IMR-90 (cell line): ENCODE measurements around the gene PIK3CB. TPM values are rescaled to one million over a fixed set of nuclear protein-coding genes. Genes with fewer than 3 reads are reported as not detected.

ENCODE experiments used
- ATAC-seq: fragments of 200-7000 bp; cut with Tn5 transposase; 2 replicates; pipeline ENCODE4 v1.9.1; 2020; ENCODE audit warnings: low read depth, mild to moderate bottlenecking, moderate library complexity
- BruUV-seq: library from RNA; stranded (reverse); fragments of 400-500 nt; replicated peaks from 2 replicates; lab custom pipeline; 2021; lab: Mats Ljungman, UMichigan
- CTCF ChIA-PET: fragments of 300-600 bp; formaldehyde crosslinking; extraction: SDS; loops from one replicate; lab custom pipeline; 2021; ENCODE audit warnings: antibody characterized with exemption; lab: Yijun Ruan, JAX
- POLR2A ChIA-PET: fragments of 300-600 bp; sonication (Branson Sonifier 250); formaldehyde crosslinking; loops from one replicate; lab custom pipeline; 2022; ENCODE audit warnings: antibody characterized with exemption; ENCODE audit not compliant: unreplicated experiment; lab: Charles Lee
- DNase-seq: peaks from one replicate; pipeline ENCODE4 v3.0.0; 2013
- H2AFZ ChIP-seq: replicated peaks from 2 replicates; pipeline ENCODE3; 2013; ENCODE audit warnings: low read length, mild to moderate bottlenecking; ENCODE audit not compliant: poor library complexity
- H2AK5ac ChIP-seq: 2 replicates; pipeline ENCODE4 v1.6.1; 2013; ENCODE audit warnings: low read depth, low read length, inconsistent platforms
- H2AK9ac ChIP-seq: replicated peaks from 2 replicates; pipeline ENCODE3; 2013; ENCODE audit warnings: mild to moderate bottlenecking, low read depth, low read length, moderate library complexity; ENCODE audit not compliant: poor library complexity
- H2BK120ac ChIP-seq: 2 replicates; pipeline ENCODE4 v1.6.1; 2013; ENCODE audit warnings: low read depth, low read length, inconsistent platforms
- H2BK15ac ChIP-seq: 3 replicates; pipeline ENCODE4 v1.6.1; 2013; ENCODE audit warnings: low read depth, low read length, inconsistent platforms
- H2BK20ac ChIP-seq: 2 replicates; pipeline ENCODE4 v1.6.1; 2013; ENCODE audit warnings: low read depth, mild to moderate bottlenecking, inconsistent platforms, low read length, moderate library complexity
- H2BK5ac ChIP-seq: 2 replicates; pipeline ENCODE4 v1.6.1; 2013; ENCODE audit warnings: mild to moderate bottlenecking, low read depth, low read length, inconsistent platforms; ENCODE audit not compliant: poor library complexity, severe bottlenecking
- H3K14ac ChIP-seq: replicated peaks from 2 replicates; pipeline ENCODE4 v1.6.1; 2013; ENCODE audit warnings: low read depth, low read length, inconsistent platforms
- H3K18ac ChIP-seq: 2 replicates; pipeline ENCODE4 v1.6.1; 2013; ENCODE audit warnings: low read depth, low read length, control low read depth
- H3K23ac ChIP-seq: 2 replicates; pipeline ENCODE4 v1.6.1; 2013; ENCODE audit warnings: low read depth, low read length, inconsistent platforms
- H3K27ac ChIP-seq: 2 replicates; pipeline ENCODE4 v1.5.1; 2013; ENCODE audit warnings: mild to moderate bottlenecking, control low read depth, low read length; ENCODE audit not compliant: insufficient read depth
- H3K27me3 ChIP-seq: 2 replicates; pipeline ENCODE4 v1.6.1; 2013; ENCODE audit warnings: low read length; ENCODE audit not compliant: control insufficient read depth, insufficient read depth
- H3K36me3 ChIP-seq: 2 replicates; pipeline ENCODE4 v1.6.1; 2013; ENCODE audit warnings: low read length, mixed read lengths; ENCODE audit not compliant: control insufficient read depth, insufficient read depth
- H3K4ac ChIP-seq: 2 replicates; pipeline ENCODE4 v1.6.1; 2013; ENCODE audit warnings: low read depth, low read length, inconsistent platforms
- H3K4me1 ChIP-seq: 2 replicates; pipeline ENCODE4 v1.6.1; 2013; ENCODE audit warnings: low read length, mixed read lengths; ENCODE audit not compliant: control insufficient read depth, insufficient read depth
- H3K4me2 ChIP-seq: 2 replicates; pipeline ENCODE4 v1.6.1; 2013; ENCODE audit warnings: low read depth, mild to moderate bottlenecking, control low read depth, low read length, moderate library complexity
- H3K4me3 ChIP-seq: 2 replicates; pipeline ENCODE4 v1.5.1; 2013; ENCODE audit warnings: low read depth, mild to moderate bottlenecking, control low read depth, low read length, moderate library complexity; ENCODE audit not compliant: insufficient read depth
- H3K56ac ChIP-seq: 2 replicates; pipeline ENCODE4 v1.6.1; 2013; ENCODE audit warnings: low read length, inconsistent platforms; ENCODE audit not compliant: insufficient read depth; ENCODE audit errors: extremely low read depth
- H3K79me1 ChIP-seq, 2 experiments: 2 replicates each; pipeline ENCODE4 v1.6.1; 2013; ENCODE audit warnings: low read length in 2 of 2, inconsistent platforms in 1 of 2, low read depth in 1 of 2
- H3K9ac ChIP-seq: 2 replicates; pipeline ENCODE4 v1.6.1; 2013; ENCODE audit warnings: low read depth, low read length, control low read depth
- H3K9me1 ChIP-seq: 2 replicates; pipeline ENCODE4 v1.6.1; 2013; ENCODE audit warnings: low read length, inconsistent platforms; ENCODE audit not compliant: insufficient read depth
- H3K9me3 ChIP-seq: 2 replicates; pipeline ENCODE4 v1.6.1; 2013; ENCODE audit warnings: low read length; ENCODE audit not compliant: control insufficient read depth, insufficient read depth
- H4K20me1 ChIP-seq: 2 replicates; pipeline ENCODE4 v1.6.1; 2013; ENCODE audit warnings: low read length, inconsistent platforms; ENCODE audit not compliant: insufficient read depth
- H4K5ac ChIP-seq: 2 replicates; pipeline ENCODE4 v1.6.1; 2013; ENCODE audit warnings: mild to moderate bottlenecking, low read depth, low read length, control low read depth
- H4K8ac ChIP-seq, 2 experiments: 2 replicates each; pipeline ENCODE4 v1.6.1; 2013; ENCODE audit warnings: low read depth in 2 of 2, low read length in 2 of 2, control low read depth in 1 of 2, inconsistent platforms in 1 of 2
- H4K91ac ChIP-seq: 2 replicates; pipeline ENCODE4 v1.6.1; 2013; ENCODE audit warnings: low read depth, low read length, inconsistent platforms; ENCODE audit not compliant: insufficient read depth
- CEBPB ChIP-seq: IDR thresholded peaks from 2 replicates; pipeline ENCODE4 v1.6.1; 2012; ENCODE audit warnings: low read depth, low read length, improper control_type of control experiment
- FOS ChIP-seq: fragments of 150-350 bp; IDR thresholded peaks from 2 replicates; pipeline ENCODE4 v1.6.1; 2016; ENCODE audit warnings: low read depth, low read length
- MAFK ChIP-seq: IDR thresholded peaks from 2 replicates; pipeline ENCODE4 v1.6.1; 2012; ENCODE audit warnings: low read depth, low read length, improper control_type of control experiment
- MXI1 ChIP-seq: IDR thresholded peaks from 2 replicates; pipeline ENCODE4 v1.6.1; 2012; ENCODE audit warnings: low read depth, mild to moderate bottlenecking, low read length, moderate library complexity, borderline replicate concordance
- RFX5 ChIP-seq: IDR thresholded peaks from 2 replicates; pipeline ENCODE4 v1.8.0; 2012; ENCODE audit warnings: low read depth, mild to moderate bottlenecking, low read length, moderate library complexity
- SMC3 ChIP-seq: fragments of 150-350 bp; IDR thresholded peaks from 2 replicates; pipeline ENCODE4 v1.6.1; 2016; ENCODE audit warnings: low read depth, mild to moderate bottlenecking, antibody characterized with exemption, low read length, moderate library complexity
- WGBS, 2 experiments: methylation state at CpG; one replicate each; pipeline versions ENCODE4 v1.1.5 to v1.1.7; 2013; ENCODE audit warnings: missing lambda C conversion rate in 2 of 2; ENCODE audit not compliant: insufficient read length in 1 of 2; ENCODE audit errors: extremely low coverage in 2 of 2; 5-methylcytosine and 5-hydroxymethylcytosine counted together
- dilution Hi-C: fragments of 300-500 bp; cut with HindIII; formaldehyde crosslinking; loops from one replicate; pipeline ENCODE4 v1.14.3; 2018; ENCODE audit warnings: low sequenced_read_pairs; ENCODE audit not compliant: unreplicated experiment
- in situ Hi-C: fragments of 300-500 bp; cut with MboI; formaldehyde crosslinking; loops from 3 replicates; pipeline ENCODE4 v1.14.3; 2019; ENCODE audit warnings: low sequenced_read_pairs, inconsistent platforms, mixed read lengths
- intact Hi-C: fragments of 100-400 bp; cut with micrococcal nuclease; formaldehyde crosslinking; loops from 2 replicates; pipeline ENCODE4 v1.10.0; 2022
- polyA plus RNA-seq, 3 experiments: library from polyadenylated mRNA; depleted of rRNA; stranded (reverse); fragments of >200 nt; gene quantifications; 2 replicates each; pipeline ENCODE4 v1.2.3, GENCODE V29; 2012; ENCODE audit warnings: low replicate concordance in 1 of 3
- total RNA-seq: library from RNA; depleted of rRNA; stranded (reverse); fragments of >200 nt; gene quantifications from 2 replicates; pipeline ENCODE4 v1.2.3, GENCODE V29; 2012
- TF ChIP-seq, protein P1 (sequence below): conservative IDR thresholded peaks from 2 replicates; pipeline ENCODE4 v1.5.1; 2012; ENCODE audit warnings: mild to moderate bottlenecking, low read depth, low read length, improper control_type of control experiment
- TF ChIP-seq, protein P2 (sequence below): fragments of 150-350 bp; IDR thresholded peaks from 2 replicates; pipeline ENCODE4 v1.6.1; 2017; ENCODE audit warnings: mild to moderate bottlenecking, antibody characterized with exemption, low read length, low read depth

The PIK3CB gene
- total and polyA plus RNA-seq, 2 of the 4 experiments (the other 2 are of a cell fraction): 6.3 to 6.8 TPM

DNA sequence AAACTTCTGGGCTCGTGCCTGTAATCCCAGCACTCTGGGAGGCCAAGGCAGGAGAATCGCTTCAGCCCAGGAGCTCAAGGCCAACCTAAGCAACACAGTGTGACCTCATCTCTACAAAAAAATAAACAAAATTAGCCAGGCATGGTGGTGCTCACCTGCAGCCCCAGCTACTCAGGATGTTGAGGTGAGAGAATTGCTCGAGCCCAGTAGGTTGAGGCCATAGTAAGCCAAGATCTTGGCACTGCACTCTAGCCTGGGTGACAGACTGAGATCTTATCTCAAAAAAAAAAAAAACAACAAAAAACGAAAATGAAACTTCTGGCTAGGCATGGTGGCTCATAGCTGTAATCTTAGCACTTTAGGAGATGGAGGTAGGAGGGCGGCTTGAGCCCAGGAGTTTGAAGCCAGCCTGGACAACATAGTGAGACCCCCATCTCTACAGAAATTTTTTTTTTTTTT, 53.7 kb downstream of the PIK3CB start:
- Histone ChIP-seq H3K56ac (no peak overlapping the region), H3K4me3 (no peak overlapping the region), H3K9ac (no peak overlapping the region), H3K9me1 (peaks cover 6% of the 10 kb centered on the region; the same call in 1 of the 2 replicates), H3K4ac (no peak overlapping the region), H3K4me2 (no peak overlapping the region), H2BK120ac (no peak overlapping the region), H3K27me3 (no peaks in the 10 kb centered on the region), H2BK15ac (no peak overlapping the region), H3K14ac (no peak overlapping the region), H3K18ac (no peak overlapping the region), H2BK20ac (no peak overlapping the region), H4K8ac (no peak overlapping the region), H3K9me3 (no peaks in the 10 kb centered on the region), H3K79me1 (peaks cover 34 to 51% of the 10 kb centered on the region in 2 experiments), H2BK5ac (no peak overlapping the region), H4K5ac (no peak overlapping the region), H3K4me1 (peaks cover 3% of the 10 kb centered on the region), H3K36me3 (no peaks in the 10 kb centered on the region), H2AFZ (no peak overlapping the region), H2AK5ac (no peak overlapping the region), H3K23ac (no peak overlapping the region), H3K27ac (no peak overlapping the region), H4K91ac (no peak overlapping the region), H2AK9ac (no peak overlapping the region), H4K20me1 (no peaks in the 10 kb centered on the region)
- no CpG with 5 or more reads among the region's 5 CpGs for WGBS, 2 experiments
- BruUV-seq: no TSS peak
- in situ Hi-C loops (no loop called here), intact Hi-C loops (loop anchor here (1.0 kb wide), 1 partner anchor 9 kb away; no protein-coding TSS in a partner anchor), dilution Hi-C loops (no loop called here)
- POLR2A ChIA-PET: no interaction called here
- CTCF ChIA-PET: no interaction called here
- TF ChIP-seq, protein P1, sequence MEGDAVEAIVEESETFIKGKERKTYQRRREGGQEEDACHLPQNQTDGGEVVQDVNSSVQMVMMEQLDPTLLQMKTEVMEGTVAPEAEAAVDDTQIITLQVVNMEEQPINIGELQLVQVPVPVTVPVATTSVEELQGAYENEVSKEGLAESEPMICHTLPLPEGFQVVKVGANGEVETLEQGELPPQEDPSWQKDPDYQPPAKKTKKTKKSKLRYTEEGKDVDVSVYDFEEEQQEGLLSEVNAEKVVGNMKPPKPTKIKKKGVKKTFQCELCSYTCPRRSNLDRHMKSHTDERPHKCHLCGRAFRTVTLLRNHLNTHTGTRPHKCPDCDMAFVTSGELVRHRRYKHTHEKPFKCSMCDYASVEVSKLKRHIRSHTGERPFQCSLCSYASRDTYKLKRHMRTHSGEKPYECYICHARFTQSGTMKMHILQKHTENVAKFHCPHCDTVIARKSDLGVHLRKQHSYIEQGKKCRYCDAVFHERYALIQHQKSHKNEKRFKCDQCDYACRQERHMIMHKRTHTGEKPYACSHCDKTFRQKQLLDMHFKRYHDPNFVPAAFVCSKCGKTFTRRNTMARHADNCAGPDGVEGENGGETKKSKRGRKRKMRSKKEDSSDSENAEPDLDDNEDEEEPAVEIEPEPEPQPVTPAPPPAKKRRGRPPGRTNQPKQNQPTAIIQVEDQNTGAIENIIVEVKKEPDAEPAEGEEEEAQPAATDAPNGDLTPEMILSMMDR: no peak
- TF ChIP-seq MXI1 (no peak), FOS (no peak), RFX5 (no peak), MAFK (no peak), CEBPB (no peak), SMC3 (no peak)
- TF ChIP-seq, protein P2, sequence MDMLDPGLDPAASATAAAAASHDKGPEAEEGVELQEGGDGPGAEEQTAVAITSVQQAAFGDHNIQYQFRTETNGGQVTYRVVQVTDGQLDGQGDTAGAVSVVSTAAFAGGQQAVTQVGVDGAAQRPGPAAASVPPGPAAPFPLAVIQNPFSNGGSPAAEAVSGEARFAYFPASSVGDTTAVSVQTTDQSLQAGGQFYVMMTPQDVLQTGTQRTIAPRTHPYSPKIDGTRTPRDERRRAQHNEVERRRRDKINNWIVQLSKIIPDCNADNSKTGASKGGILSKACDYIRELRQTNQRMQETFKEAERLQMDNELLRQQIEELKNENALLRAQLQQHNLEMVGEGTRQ: no peak
- ATAC-seq (no peak), DNase-seq (no peak)
